Immature natural killer cell (primary cell): ENCODE data around the gene KRTAP10-3. TPM values are rescaled to one million over a fixed set of nuclear protein-coding genes. Genes with fewer than 3 reads are reported as not detected.
"Not testable (repeated sequence)": the region's sequence is repeated elsewhere in the genome, so short reads cannot be mapped to it uniquely, and the experiment has no call there.

Experiments
- DNase-seq, 3 donors: peaks; one replicate each; pipeline ENCODE4 v3.0.0; 2022; ENCODE audit warnings: mixed read lengths in 1 of 3
- H3K27ac Mint-ChIP-seq, 6 donors: one replicate each; pipeline ENCODE4 v1.8.0; 2020; ENCODE audit warnings: mixed read lengths in 6 of 6, mild to moderate bottlenecking in 5 of 6, inconsistent platforms in 4 of 6, moderate library complexity in 3 of 6
- H3K27me3 Mint-ChIP-seq, 3 donors: one replicate each; pipeline ENCODE4 v1.8.0; 2020 to 2021; ENCODE audit warnings: low read depth in 3 of 3, mild to moderate bottlenecking in 3 of 3, mixed read lengths in 3 of 3, moderate library complexity in 3 of 3, inconsistent platforms in 1 of 3
- H3K36me3 Mint-ChIP-seq, 3 donors: one replicate each; pipeline ENCODE4 v1.8.0; 2020; ENCODE audit warnings: mixed read lengths in 3 of 3, inconsistent platforms in 2 of 3, mild to moderate bottlenecking in 2 of 3
- H3K4me1 Mint-ChIP-seq, 2 donors: one replicate each; pipeline ENCODE4 v1.8.0; 2020; ENCODE audit warnings: inconsistent platforms in 2 of 2, mild to moderate bottlenecking in 2 of 2, mixed read lengths in 2 of 2, moderate library complexity in 1 of 2
- H3K4me3 Mint-ChIP-seq, 5 donors: one replicate each; pipeline ENCODE4 v1.8.0; 2020; ENCODE audit warnings: mild to moderate bottlenecking in 5 of 5, mixed read lengths in 5 of 5, inconsistent platforms in 3 of 5, moderate library complexity in 3 of 5
- H3K9me3 Mint-ChIP-seq, 6 donors: one replicate each; pipeline ENCODE4 v1.8.0; 2020; ENCODE audit warnings: mild to moderate bottlenecking in 6 of 6, mixed read lengths in 6 of 6, inconsistent platforms in 4 of 6, moderate library complexity in 3 of 6
- polyA plus RNA-seq, 3 donors: library from polyadenylated mRNA; unstranded; fragments of 300-500 nt; fragmentation: Illumina TruSeq; gene quantifications; one replicate each; pipeline ENCODE4 v1.2.3, GENCODE V29; 2021

The KRTAP10-3 gene
- polyA plus RNA-seq, 3 donors from 2014 or later: not detected

- Mint-ChIP-seq H3K27me3 (peaks cover 4 to 20% (median 11%) of the 10 kb centered on the region in 3 donors), H3K36me3 (peaks cover 0 to 6% (median 3%) of the 10 kb centered on the region in 3 donors), H3K4me1 (no peaks in the 10 kb centered on the region), H3K27ac (no peak overlapping the region), H3K9me3 (peaks cover 6 to 24% (median 18%) of the 10 kb centered on the region in 6 donors), H3K4me3 (no peak overlapping the region)
- no peak for DNase-seq
These were observed 22.6 kb upstream of the KRTAP10-3 start for GRCh38 chr21:44581158-44581557.

DNA sequence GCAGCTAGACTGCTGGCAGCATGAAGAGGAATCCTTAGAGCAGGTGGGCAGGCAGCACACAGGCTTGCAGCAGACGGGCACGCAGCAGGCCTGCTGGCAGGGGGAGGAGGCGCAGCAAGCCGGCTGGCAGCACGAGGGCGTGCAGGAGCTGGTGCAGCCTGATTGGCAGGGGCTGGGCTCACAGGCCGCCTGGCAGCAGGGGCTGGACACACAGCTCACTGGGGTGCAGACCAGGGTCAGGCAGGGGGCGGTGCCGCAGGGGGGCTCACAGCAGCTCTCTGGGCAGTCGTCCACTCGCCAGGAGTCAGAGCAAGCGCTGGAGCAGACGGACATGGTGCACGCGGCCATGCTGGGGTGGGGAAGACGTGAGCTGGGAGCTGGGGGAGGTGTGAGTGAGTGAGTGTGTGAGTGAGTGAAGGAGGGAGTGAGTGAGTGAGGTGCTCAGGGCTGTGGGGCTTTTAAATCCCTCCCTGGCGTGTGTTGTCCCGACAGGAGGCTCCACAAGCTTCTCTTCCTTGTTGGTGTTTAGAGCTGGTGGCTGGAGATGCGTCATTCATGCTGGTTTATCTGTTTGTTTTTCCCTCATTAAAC lies 21.7 kb upstream of the KRTAP10-3 start, which contains the start of gene KRTAP10-5:
TSS of gene KRTAP10-5 (minus strand) at position 374 of the 591 bp plus-strand sequence. CDS start at position 348, 26 bp downstream.
- H3K4me3 Mint-ChIP-seq: peak within 1 kb of the TSS in 2 of 5 donors; percentile 18 to 21
- peaks cover 10 to 24% (median 18%) of the 10 kb centered on the region in 6 donors for H3K9me3 Mint-ChIP-seq
- not testable (repeated sequence) for DNase-seq, H3K4me1 Mint-ChIP-seq, H3K36me3 Mint-ChIP-seq
- H3K27ac Mint-ChIP-seq: peak within 1 kb of the TSS in 1 of 6 donors; percentile 39
- H3K27me3 Mint-ChIP-seq: peaks cover 4 to 14% (median 9%) of the 10 kb centered on the region in 3 donors

- Mint-ChIP-seq H3K4me3 (peak overlapping the region in 1 of 5 donors; percentile 21), H3K9me3 (peaks cover 10 to 24% (median 18%) of the 10 kb centered on the region in 6 donors)
These were observed 21.2 kb upstream of the KRTAP10-3 start for GRCh38 chr21:44579833-44580144.

GRCh38 chr21:44579056-44579832 lies 20.6 kb upstream of the KRTAP10-3 start:
- Mint-ChIP-seq H3K36me3 (peaks cover 0 to 6% (median 3%) of the 10 kb centered on the region in 3 donors), H3K4me1 (no peaks in the 10 kb centered on the region), H3K27ac (no peak overlapping the region), H3K27me3 (peaks cover 4 to 15% (median 7%) of the 10 kb centered on the region in 3 donors), H3K4me3 (no peak overlapping the region), H3K9me3 (peaks cover 9 to 24% (median 18%) of the 10 kb centered on the region in 6 donors)
- DNase-seq: no peak

More at GRCh38 chr21:44579833-44580144, 21.2 kb upstream of the KRTAP10-3 start:
- H3K27me3 Mint-ChIP-seq: peaks cover 4 to 13% (median 7%) of the 10 kb centered on the region in 3 donors
- H3K4me1 Mint-ChIP-seq: no peaks in the 10 kb centered on the region
- H3K27ac Mint-ChIP-seq: no peak overlapping the region
- peaks cover 0 to 6% (median 3%) of the 10 kb centered on the region in 3 donors for H3K36me3 Mint-ChIP-seq
- no peak for DNase-seq

DNA sequence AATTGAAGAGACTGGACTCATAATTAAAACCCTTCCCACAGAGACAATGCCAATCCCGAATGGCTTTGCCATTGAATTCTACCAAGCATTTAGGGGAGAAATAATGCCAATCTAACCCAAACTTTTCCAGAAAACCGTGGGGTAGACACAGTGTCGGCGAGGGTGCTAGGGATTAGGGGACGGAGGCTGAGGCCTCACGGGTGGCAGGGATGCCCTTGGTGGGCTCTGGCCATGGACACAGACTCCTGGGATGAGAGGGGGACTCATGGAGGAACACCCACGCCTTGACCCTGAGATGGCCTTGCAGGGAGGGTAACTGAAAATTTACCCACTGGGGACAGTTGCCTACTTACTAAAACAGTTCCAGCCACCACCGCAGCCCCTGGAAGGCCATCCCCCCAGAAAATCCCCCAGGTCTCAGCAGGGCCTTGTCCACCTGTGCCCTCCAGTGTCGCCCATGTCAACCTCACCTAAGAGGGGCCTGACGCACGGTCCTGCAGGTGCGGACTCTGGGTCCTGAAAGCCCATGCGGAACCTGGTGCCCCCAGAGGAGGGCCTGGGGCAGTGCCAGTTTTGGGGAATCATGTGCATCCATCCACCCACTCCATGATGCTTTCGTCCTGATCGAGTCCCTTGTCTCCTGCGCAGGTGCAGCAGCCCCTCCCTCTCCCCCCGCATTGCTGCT lies 19.9 kb upstream of the KRTAP10-3 start:
- Mint-ChIP-seq H3K4me3 (no peak overlapping the region), H3K4me1 (no peaks in the 10 kb centered on the region), H3K36me3 (peaks cover 0 to 6% (median 3%) of the 10 kb centered on the region in 3 donors), H3K27ac (no peak overlapping the region), H3K27me3 (peaks cover 4 to 12% (median 7%) of the 10 kb centered on the region in 3 donors), H3K9me3 (peaks cover 9 to 24% (median 18%) of the 10 kb centered on the region in 6 donors)
- no peak for DNase-seq

DNA sequence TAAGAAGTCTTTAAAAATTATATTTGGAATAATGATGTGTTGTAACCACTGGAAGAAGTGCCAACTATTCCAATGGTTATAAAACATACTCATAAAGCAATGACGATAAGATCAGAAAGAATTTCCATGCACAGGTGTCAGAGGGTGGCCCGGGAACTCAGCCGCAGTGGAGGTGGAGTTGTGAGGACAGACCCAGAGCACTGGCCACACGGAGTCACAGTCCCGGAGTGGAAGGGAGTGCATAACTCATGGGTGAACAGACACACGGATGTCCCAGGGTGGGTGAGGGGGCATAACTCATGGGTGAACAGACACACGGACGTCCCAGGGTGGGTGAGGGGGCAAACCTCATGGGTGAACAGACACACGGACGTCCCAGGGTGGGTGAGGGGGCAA lies 17.4 kb upstream of the KRTAP10-3 start:
- peaks cover 3 to 17% (median 7%) of the 10 kb centered on the region in 6 donors for H3K9me3 Mint-ChIP-seq
- peaks cover 7 to 11% (median 7%) of the 10 kb centered on the region in 3 donors for H3K27me3 Mint-ChIP-seq
- no peak overlapping the region for H3K27ac Mint-ChIP-seq
- no peaks in the 10 kb centered on the region for H3K4me1 Mint-ChIP-seq
- no peak for DNase-seq
- H3K36me3 Mint-ChIP-seq: peaks cover 0 to 6% (median 3%) of the 10 kb centered on the region in 3 donors
- H3K4me3 Mint-ChIP-seq: no peak overlapping the region

DNA sequence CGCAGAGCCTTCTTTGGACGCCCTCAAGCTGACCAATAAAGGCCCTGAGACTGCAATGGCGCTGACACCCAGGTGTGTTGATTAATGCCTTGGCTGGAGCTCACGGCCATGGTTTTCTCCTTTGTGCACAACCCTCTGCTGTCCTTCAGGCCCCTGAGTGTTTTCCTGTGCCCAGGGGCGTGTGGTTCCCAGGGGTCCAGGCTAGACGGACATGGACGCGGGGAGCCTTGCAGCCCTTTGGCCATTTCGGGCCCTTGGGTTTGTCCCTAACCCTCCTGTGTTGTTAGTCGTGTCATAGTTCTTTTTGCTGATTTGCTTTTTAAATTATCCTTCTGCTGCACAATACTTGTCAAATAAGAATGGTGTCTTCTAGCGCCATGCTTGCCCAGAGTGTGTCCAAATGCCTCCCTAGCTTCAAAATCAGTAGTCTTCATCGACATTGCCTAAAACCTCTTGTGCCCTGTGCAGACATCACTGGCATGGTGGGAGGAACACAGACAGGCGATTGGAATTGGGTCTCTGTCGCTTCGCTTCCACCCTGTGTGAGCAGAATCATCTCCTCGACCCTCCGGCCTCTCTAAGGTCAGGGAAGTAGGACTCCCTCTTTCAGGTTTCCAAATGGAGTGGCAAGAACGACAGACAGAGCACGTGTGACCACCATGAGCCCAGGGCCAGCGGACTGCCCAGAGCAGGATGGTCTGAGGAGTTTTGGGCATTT lies 16.9 kb upstream of the KRTAP10-3 start:
- Mint-ChIP-seq H3K27ac (no peak overlapping the region), H3K27me3 (peaks cover 7 to 8% (median 7%) of the 10 kb centered on the region in 3 donors), H3K36me3 (peaks cover 0 to 6% (median 3%) of the 10 kb centered on the region in 3 donors), H3K4me3 (no peak overlapping the region), H3K4me1 (no peaks in the 10 kb centered on the region), H3K9me3 (peaks cover 0 to 14% (median 5%) of the 10 kb centered on the region in 6 donors)
- no peak for DNase-seq

DNA sequence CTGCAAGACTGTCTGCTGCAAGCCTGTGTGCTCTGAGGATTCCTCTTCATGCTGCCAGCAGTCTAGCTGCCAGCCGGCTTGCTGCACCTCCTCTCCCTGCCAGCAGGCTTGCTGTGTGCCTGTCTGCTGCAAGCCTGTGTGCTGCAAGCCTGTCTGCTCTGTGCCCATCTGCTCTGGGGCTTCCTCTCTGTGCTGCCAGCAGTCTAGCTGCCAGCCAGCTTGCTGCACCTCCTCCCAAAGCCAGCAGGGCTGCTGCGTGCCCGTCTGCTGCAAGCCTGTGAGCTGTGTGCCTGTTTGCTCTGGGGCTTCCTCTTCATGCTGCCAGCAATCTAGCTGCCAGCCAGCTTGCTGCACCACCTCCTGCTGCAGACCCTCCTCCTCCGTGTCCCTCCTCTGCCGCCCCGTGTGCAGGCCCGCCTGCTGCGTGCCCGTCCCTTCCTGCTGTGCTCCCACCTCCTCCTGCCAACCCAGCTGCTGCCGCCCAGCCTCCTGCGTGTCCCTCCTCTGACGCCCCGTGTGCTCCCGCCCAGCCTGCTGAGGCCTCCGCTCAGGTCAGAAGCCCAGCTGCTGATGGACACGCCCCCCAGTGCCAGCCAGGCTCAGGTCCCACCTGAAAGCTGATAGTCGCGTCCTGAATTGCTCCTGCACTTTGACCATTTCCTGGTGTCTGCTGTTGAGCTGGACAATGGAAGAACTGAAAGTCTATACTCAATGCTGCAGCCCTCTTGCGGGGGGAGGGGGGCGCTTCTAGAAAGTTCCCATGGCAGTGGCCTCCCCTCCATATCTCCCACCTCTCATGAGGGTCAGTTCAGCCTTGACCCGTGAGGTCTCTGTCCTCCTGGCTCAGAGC lies 16.1 kb upstream of the KRTAP10-3 start:
- Mint-ChIP-seq H3K27me3 (peaks cover 4 to 8% (median 8%) of the 10 kb centered on the region in 3 donors), H3K4me3 (no peak overlapping the region), H3K27ac (no peak overlapping the region), H3K9me3 (peaks cover 0 to 11% (median 4%) of the 10 kb centered on the region in 6 donors), H3K4me1 (no peaks in the 10 kb centered on the region), H3K36me3 (peaks cover 0 to 6% (median 3%) of the 10 kb centered on the region in 3 donors)
- DNase-seq: no peak

- peaks cover 0 to 11% (median 3%) of the 10 kb centered on the region in 6 donors for H3K9me3 Mint-ChIP-seq
- not testable (repeated sequence) for DNase-seq, H3K4me1 Mint-ChIP-seq, H3K27ac Mint-ChIP-seq, H3K36me3 Mint-ChIP-seq, H3K4me3 Mint-ChIP-seq, H3K27me3 Mint-ChIP-seq
These were observed 15.2 kb upstream of the KRTAP10-3 start, which contains the start of gene KRTAP10-4 for GRCh38 chr21:44573630-44574456. Gene KRTAP10-4, plus strand, starts transcription at chr21:44573729. Its CDS starts 30 bp downstream, at chr21:44573759.

DNA sequence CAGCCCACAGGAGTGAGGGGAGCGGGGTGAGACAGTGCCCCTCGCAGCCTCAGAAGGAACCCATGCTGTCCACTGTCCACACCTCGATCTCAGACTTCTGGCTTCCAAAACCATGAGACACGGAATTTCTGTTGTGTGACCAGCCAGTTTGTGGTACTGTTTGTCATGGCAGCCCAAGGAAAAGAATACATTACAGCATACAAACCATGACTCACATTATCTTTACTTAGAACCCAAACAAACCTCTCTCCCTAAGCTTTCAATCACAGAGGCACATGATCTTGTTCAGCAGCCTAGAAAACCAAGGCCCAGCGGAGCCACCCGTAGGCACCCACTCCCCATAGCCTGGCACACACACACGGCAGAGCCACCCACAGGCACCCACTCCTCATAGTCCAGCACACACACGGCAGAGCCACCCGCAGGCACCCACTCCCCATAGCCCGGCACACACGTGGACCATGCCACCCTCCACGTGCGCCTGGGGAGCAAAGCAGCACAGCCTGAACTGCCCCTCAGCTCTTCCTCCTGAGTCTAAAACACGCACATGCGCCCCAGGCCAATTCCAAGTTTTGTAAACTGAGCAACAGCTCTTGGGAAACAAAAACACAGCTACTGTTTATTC lies 14.5 kb upstream of the KRTAP10-3 start:
- no peak overlapping the region for H3K27ac Mint-ChIP-seq

More for the DNA sequence above, 14.5 kb upstream of the KRTAP10-3 start:
- no peak for DNase-seq
- Mint-ChIP-seq H3K4me1 (no peaks in the 10 kb centered on the region), H3K9me3 (peaks cover 0 to 11% (median 3%) of the 10 kb centered on the region in 6 donors), H3K4me3 (no peak overlapping the region), H3K36me3 (peaks cover 0 to 3% (median 3%) of the 10 kb centered on the region in 3 donors), H3K27me3 (peaks cover 8 to 10% (median 9%) of the 10 kb centered on the region in 3 donors)
